Ectodermal cell (in vitro differentiated cells): Measurements from ENCODE around the gene SERINC5.

Source experiments
- H3K27ac ChIP-seq: 2 replicates; pipeline ENCODE4 v1.7.0; 2013; ENCODE audit warnings: mild to moderate bottlenecking, low read depth, low read length; ENCODE audit not compliant: insufficient read depth, poor library complexity, severe bottlenecking
- H3K27me3 ChIP-seq: 2 replicates; pipeline ENCODE4 v1.7.0; 2013; ENCODE audit warnings: mild to moderate bottlenecking, low read length; ENCODE audit not compliant: insufficient read depth, control insufficient read depth, poor library complexity, severe bottlenecking
- H3K36me3 ChIP-seq: one replicate; pipeline ENCODE4 v1.7.0; 2013; ENCODE audit warnings: low read length; ENCODE audit not compliant: control insufficient read depth, insufficient read depth
- H3K4me1 ChIP-seq: one replicate; pipeline ENCODE4 v1.7.0; 2013; ENCODE audit warnings: low read length; ENCODE audit not compliant: control insufficient read depth, insufficient read depth
- H3K4me3 ChIP-seq: 2 replicates; pipeline ENCODE4 v1.7.0; 2013; ENCODE audit warnings: low read depth, low read length, control low read depth; ENCODE audit not compliant: insufficient read depth
- H3K9me3 ChIP-seq: 2 replicates; pipeline ENCODE4 v1.7.0; 2013; ENCODE audit warnings: mild to moderate bottlenecking, low read length, moderate library complexity; ENCODE audit not compliant: control insufficient read depth
- WGBS, 2 experiments: methylation state at CpG; one replicate each; pipeline ENCODE4 v1.1.7; 2013; ENCODE audit warnings: missing lambda C conversion rate in 2 of 2; 5-methylcytosine and 5-hydroxymethylcytosine counted together

The SERINC5 gene

GRCh38 chr5:80231243-80231642 is 24.6 kb downstream of the SERINC5 start:
- no peaks in the 10 kb centered on the region for H3K9me3 ChIP-seq
- no peaks in the 10 kb centered on the region for H3K36me3 ChIP-seq
- H3K27ac ChIP-seq, result no peak overlapping the region
- WGBS, 2 experiments, result 93 to 98% methylated on average over 3 of the region's 3 CpGs
- no peaks in the 10 kb centered on the region for H3K4me1 ChIP-seq
- H3K27me3 ChIP-seq, result no peaks in the 10 kb centered on the region
- H3K4me3 ChIP-seq, result no peak overlapping the region

DNA sequence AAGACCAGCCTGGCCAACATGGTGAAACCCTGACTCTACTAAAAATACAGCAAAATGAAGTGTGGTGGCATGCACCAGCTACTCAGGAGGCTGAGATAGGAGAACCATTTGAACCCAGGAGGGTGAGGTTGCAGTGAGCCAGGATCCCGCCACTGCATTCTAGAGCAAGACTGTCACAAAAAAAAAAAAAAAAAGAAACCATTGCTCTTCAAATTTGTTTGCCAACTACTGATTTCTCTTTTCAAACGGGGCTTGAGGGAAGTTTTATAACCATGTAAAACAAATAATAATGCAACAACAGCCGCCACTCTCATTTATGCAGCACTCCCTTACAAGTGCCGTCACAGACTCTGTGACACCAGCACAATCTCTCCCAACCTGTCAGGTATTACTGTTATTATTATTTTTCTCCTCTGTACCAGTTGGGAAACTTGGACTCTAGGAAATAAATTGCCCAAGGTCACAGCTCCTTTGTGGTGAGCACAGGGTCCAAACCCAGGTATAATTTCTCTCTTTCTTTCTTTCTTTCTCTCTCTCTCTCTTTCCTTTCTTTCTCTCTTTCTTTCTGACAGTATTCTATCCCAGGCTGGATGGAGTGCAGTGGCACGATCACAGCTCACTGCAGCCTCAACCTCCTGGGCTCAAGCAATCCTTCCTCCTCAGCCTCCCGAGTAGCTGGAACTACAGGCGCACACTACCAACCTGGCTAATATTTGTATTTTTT is 25.4 kb downstream of the SERINC5 start:
- Histone ChIP-seq H3K27me3 (no peaks in the 10 kb centered on the region), H3K9me3 (no peaks in the 10 kb centered on the region), H3K4me3 (no peak overlapping the region), H3K4me1 (no peaks in the 10 kb centered on the region), H3K27ac (no peak overlapping the region), H3K36me3 (no peaks in the 10 kb centered on the region)
- WGBS, 2 experiments, result 85 to 88% methylated on average over 7 of the region's 7 CpGs

DNA sequence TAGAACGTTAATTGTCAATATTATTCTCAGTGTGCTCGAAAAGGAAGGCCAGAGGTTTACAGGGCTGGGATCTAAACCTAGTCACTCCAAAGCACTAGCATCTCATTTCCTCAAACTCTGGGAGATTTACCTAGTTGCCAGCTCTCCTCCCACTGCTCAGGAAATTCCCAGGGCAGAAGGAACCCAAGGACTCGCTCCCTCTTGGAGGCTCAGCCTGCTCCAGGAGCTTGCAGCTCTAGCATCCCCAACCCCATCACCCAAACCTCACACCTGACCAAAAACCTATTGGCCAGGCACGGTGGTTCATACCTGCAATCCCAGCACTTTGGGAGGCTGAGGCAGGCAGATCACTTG is 26.0 kb downstream of the SERINC5 start:
- WGBS, 2 experiments, result 78 to 80% methylated on average over 4 of the region's 4 CpGs

GRCh38 chr5:80227979-80228596 is 27.8 kb downstream of the SERINC5 start:
- no peak overlapping the region for H3K4me3 ChIP-seq
- no peaks in the 10 kb centered on the region for H3K27me3 ChIP-seq
- WGBS, 2 experiments, result 93 to 95% methylated on average over 3 to 4 of the region's 4 CpGs
- no peak overlapping the region for H3K27ac ChIP-seq
- no peaks in the 10 kb centered on the region for H3K4me1 ChIP-seq
- H3K36me3 ChIP-seq, result no peaks in the 10 kb centered on the region
- H3K9me3 ChIP-seq, result no peaks in the 10 kb centered on the region

More for the DNA sequence above, 26.0 kb downstream of the SERINC5 start:
- H3K4me1 ChIP-seq, result no peaks in the 10 kb centered on the region
- H3K4me3 ChIP-seq, result no peak overlapping the region
- no peaks in the 10 kb centered on the region for H3K27me3 ChIP-seq
- no peak overlapping the region for H3K27ac ChIP-seq
- no peaks in the 10 kb centered on the region for H3K36me3 ChIP-seq
- no peaks in the 10 kb centered on the region for H3K9me3 ChIP-seq

- 82 to 86% methylated on average over 6 of the region's 6 CpGs for WGBS, 2 experiments
- H3K9me3 ChIP-seq, result no peaks in the 10 kb centered on the region
- H3K27me3 ChIP-seq, result no peaks in the 10 kb centered on the region
- peaks cover 4% of the 10 kb centered on the region for H3K4me1 ChIP-seq
- no peak overlapping the region for H3K4me3 ChIP-seq
- no peaks in the 10 kb centered on the region for H3K36me3 ChIP-seq
- no peak overlapping the region for H3K27ac ChIP-seq
Measured at GRCh38 chr5:80225934-80226326, 29.9 kb downstream of the SERINC5 start.

DNA sequence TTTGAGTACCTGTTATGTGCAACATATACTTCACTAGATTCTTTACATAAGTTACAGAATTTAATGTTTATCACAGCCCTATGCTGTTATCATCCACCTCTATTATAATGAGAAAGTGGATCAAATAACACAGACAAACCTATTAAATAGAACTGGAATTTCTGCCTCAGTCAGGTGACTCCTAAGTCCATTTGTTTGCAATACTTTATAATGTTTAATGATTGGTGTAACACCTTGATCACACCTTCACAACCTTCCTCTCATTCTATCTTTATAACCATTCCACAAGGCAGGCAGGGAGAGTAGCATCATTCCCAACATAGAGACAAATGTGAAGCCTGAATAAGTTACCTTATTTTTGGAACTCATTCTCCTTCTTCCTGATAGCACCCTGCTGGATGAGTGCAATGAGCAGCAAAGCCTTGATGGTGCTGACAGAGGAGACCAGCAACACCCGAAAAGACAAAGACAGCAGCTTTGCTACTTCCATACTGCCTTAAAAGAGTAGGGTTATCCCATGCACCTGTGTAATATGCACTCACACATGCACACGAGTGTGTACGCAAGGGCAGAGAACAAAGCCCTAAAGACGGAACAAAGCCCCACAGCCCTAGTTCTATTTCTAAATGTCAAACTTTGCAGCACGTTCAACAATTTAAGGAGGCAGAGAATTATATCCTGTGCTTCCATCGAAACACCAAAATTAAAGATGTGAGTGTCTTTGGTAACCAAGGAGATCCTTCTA is 30.5 kb downstream of the SERINC5 start:
- Histone ChIP-seq H3K4me3 (no peak overlapping the region), H3K4me1 (peaks cover 9% of the 10 kb centered on the region), H3K9me3 (no peaks in the 10 kb centered on the region), H3K27ac (no peak overlapping the region), H3K36me3 (no peaks in the 10 kb centered on the region), H3K27me3 (no peaks in the 10 kb centered on the region)
- WGBS, 2 experiments, result 85 to 86% methylated on average over 6 of the region's 6 CpGs

DNA sequence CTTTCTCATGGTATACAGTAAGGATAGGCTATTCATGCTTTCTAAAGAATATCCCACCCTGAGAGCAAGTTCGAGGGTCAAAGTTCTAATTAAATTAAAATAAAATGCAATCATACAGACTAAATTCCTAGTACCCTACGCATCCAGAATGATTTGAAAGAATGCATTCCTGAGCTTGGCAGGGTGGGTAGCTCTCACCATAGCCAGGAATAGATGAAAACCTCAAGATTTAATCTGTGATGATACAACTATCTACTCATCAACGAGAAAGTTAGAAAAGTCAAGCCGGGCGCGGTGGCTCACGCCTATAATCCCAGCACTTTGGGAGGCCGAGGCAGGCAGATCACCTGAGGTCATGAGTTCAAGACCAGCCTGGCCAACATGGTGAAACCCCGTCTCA is 32.3 kb downstream of the SERINC5 start:
- Histone ChIP-seq H3K4me3 (no peak overlapping the region), H3K27me3 (no peaks in the 10 kb centered on the region), H3K9me3 (no peaks in the 10 kb centered on the region), H3K4me1 (peaks cover 9% of the 10 kb centered on the region), H3K36me3 (no peaks in the 10 kb centered on the region), H3K27ac (no peak overlapping the region)
- WGBS, 2 experiments, result 89 to 93% methylated on average over 8 to 9 of the region's 9 CpGs

- Histone ChIP-seq H3K27ac (peak overlapping the region; percentile 26), H3K27me3 (no peaks in the 10 kb centered on the region), H3K4me3 (no peak overlapping the region), H3K4me1 (peaks cover 19% of the 10 kb centered on the region), H3K36me3 (no peaks in the 10 kb centered on the region), H3K9me3 (no peaks in the 10 kb centered on the region)
- WGBS, 2 experiments, result 94 to 98% methylated on average over 4 to 5 of the region's 5 CpGs
Measured at GRCh38 chr5:80220245-80220897, 35.5 kb downstream of the SERINC5 start.

GRCh38 chr5:80219391-80219790 is 36.5 kb downstream of the SERINC5 start:
- Histone ChIP-seq H3K27me3 (no peaks in the 10 kb centered on the region), H3K4me1 (peaks cover 19% of the 10 kb centered on the region), H3K27ac (no peak overlapping the region), H3K36me3 (no peaks in the 10 kb centered on the region), H3K9me3 (no peaks in the 10 kb centered on the region), H3K4me3 (no peak overlapping the region)
- WGBS, 2 experiments, result 90 to 92% methylated on average over 4 of the region's 4 CpGs

- Histone ChIP-seq H3K4me1 (peaks cover 19% of the 10 kb centered on the region), H3K27ac (no peak overlapping the region), H3K36me3 (no peaks in the 10 kb centered on the region), H3K9me3 (no peaks in the 10 kb centered on the region), H3K4me3 (no peak overlapping the region), H3K27me3 (no peaks in the 10 kb centered on the region)
- WGBS, 2 experiments, result 88 to 95% methylated on average over 2 of the region's 2 CpGs
Measured at GRCh38 chr5:80217667-80218066, 38.2 kb downstream of the SERINC5 start.
